Sciatic nerve (tissue), 2 donors: ENCODE measurements around the gene ACTR5. TPM values are rescaled to one million over a fixed set of nuclear protein-coding genes. Genes with fewer than 3 reads are reported as not detected.

Experiments
- ATAC-seq: fragments of 200-7000 bp; cut with Tn5 transposase; one replicate; pipeline ENCODE4 v1.9.1; 2020; ENCODE audit warnings: mild to moderate bottlenecking, moderate library complexity
- DNase-seq: peaks from one replicate; pipeline ENCODE4 v3.0.0-alpha.2; 2020; ENCODE audit warnings: low spot score
- intact Hi-C: fragments of 100-400 bp; cut with DNase I; formaldehyde crosslinking; loops from one replicate; pipeline ENCODE4 v1.14.2; 2022
- total RNA-seq: library from RNA; stranded (reverse); fragmentation: NEBNext Ultra II Directional; extraction: Animal tissue kit (Norgen Biotek cat#: 25700); gene quantifications from one replicate; pipeline ENCODE4 v1.2.1, GENCODE V29; 2021
- donor health status: DM: no; HTN: no; CAD: no.
- donor health status: DM: no; HTN: no; CAD: no.

Gene ACTR5
- total RNA-seq, 1 donor from 2014 or later, result 8.5 TPM

DNA sequence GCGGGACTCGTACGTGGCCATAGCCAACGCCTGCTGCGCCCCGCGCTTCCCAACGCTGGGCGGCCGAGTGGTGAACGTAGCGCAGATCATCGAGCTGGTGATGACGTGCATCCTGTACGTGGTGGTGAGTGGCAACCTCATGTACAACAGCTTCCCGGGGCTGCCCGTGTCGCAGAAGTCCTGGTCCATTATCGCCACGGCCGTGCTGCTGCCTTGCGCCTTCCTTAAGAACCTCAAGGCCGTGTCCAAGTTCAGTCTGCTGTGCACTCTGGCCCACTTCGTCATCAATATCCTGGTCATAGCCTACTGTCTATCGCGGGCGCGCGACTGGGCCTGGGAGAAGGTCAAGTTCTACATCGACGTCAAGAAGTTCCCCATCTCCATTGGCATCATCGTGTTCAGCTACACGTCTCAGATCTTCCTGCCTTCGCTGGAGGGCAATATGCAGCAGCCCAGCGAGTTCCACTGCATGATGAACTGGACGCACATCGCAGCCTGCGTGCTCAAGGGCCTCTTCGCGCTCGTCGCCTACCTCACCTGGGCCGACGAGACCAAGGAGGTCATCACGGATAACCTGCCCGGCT is 20.6 kb upstream of the ACTR5 start:
- DNase-seq, result no peak

DNA sequence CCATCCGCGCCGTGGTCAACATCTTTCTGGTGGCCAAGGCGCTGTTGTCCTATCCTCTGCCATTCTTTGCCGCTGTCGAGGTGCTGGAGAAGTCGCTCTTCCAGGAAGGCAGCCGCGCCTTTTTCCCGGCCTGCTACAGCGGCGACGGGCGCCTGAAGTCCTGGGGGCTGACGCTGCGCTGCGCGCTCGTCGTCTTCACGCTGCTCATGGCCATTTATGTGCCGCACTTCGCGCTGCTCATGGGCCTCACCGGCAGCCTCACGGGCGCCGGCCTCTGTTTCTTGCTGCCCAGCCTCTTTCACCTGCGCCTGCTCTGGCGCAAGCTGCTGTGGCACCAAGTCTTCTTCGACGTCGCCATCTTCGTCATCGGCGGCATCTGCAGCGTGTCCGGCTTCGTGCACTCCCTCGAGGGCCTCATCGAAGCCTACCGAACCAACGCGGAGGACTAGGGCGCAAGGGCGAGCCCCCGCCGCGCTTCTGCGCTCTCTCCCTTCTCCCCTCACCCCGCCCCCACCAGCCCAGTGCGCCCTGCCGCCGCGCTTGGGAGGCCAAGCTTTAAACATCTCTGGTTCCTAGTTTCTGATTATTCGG is 20.0 kb upstream of the ACTR5 start:
- ATAC-seq (no peak), DNase-seq (no peak)
- intact Hi-C loops, result no loop called here

More for the DNA sequence above, 20.6 kb upstream of the ACTR5 start:
- intact Hi-C loops, result no loop called here
- ATAC-seq, result no peak

DNA sequence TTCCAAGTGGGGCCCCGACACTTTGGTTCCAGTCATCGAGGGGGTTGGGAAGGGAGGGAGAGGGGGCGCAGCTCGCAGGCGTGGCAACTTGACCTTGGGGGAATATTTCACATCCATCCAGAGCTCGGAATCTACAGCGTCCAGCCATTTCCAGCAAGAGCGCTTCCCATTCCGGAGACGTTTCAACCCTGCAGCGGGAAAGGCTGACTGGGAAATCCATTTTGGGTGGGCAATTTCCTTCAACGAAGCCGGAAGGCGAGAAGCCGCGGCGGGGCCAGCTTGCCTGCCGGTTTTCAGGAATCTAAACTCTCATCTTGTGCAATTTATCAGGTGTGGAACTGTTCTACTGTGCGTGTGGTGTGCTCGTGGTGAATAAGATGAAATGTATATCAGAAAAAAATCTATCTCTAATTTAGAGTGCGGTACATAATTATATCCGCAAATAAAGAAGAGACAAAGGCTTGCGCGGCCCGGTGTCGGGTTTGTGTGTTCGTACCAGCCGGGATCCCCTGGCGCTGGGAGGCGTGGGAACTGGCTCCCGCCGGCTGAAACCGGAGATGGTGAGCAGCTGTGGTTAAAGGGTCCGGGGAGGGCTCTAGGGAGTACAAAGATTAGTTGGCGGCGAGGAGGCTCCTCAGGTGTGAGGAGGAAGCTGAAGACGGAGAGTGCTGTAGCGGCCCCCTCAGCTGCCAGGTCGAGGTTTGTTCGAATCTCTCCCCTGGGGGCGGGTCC is 19.2 kb upstream of the ACTR5 start:
- no peak for ATAC-seq
- intact Hi-C loops, result no loop called here
- DNase-seq, result no peak

DNA sequence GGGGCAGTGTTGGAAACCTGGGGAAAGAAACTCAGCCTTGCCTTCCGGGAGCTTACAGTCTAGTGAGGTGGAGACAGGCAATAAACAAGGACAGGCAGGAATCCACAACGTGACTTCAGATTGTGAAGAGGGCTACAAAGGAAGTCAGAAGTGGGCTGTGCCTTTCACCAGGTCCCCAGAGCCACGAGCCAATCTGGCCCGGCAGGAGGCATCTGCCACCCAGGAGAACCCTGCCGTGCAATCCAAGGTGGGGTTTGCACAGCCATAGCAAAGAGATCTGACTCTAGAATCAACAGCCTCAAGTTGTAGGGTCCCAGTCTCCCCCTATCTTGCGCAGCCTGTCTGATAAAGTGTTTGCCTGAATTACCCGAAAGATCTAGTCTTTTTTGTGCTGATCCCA is 18.5 kb upstream of the ACTR5 start:
- DNase-seq (no peak), ATAC-seq (no peak)
- intact Hi-C loops, result no loop called here

DNA sequence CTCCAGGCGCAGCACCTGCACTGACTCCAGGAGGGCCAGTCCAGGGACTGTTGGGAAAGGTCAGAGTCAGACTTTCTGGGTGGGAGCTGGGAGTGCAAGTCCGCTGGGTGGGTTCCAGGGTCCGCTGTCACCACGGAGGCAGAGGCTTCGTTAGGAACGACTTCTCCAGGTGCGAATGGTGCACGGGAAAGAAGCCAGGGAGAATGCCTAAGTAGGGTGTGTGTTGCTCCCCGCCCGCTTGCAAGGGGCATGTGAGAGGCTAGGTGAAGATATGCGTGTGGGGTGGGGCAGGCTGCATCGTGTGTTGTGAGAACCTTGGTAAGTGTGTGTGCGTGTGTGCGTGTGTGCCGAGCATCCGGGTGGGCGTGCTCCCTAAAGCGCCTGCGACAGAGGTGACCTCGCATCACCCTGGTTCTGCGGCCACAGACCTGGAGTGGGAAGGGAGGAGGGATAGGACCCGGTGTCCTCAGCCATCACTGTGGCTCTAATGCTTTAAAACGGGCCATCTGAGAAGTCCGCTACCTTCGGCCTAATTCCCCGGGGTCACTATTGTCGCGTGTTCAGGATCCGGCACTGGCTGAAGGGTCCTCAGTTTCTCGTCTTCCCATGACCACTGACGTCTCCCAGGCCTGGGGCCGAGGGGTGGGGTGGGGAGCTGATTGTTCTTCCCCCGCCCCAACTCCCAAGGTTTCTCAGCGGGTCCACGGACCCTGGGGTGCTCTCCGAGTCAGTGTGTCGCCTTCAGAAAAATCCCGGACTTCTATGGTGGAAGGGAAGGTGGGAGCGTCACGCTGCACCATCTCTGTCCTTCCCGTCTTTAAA is 17.9 kb upstream of the ACTR5 start:
- DNase-seq (no peak), ATAC-seq (no peak)
- intact Hi-C loops, result no loop called here

DNA sequence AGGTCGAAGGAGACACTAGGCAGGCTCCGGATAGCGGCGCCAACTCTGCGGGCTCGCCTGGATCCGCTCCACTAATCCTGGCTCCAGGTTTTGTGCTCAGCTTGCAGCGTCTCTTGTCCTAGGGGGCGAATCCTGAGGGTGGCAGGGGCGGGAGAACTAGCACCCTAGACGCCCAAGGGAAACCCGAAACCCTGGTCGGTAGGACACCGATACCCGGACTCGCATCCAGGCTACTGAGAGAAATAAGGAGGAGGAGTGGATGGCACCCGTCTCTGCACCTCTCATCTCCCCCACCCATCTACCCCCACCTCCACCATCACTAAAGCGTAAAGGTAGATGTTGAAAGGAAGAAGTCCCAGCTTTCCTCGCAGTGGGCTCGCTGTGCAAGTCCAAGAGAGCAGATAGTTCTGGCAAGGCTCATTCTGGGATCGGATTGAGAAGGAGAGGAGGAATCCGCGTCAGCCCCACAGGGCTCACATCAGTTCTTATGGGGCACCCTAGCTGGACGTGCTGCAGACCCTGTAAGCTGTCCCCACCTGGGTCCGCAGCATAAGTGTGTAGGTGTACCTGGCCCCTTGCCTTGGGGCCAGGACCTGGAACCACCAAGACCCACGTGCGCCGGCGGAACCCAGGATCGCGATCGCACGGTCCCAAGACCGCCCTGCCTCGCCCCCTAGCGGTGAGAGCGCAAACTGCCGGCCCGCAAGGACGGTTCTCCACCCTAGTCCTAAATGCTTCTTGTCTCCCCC is 17.1 kb upstream of the ACTR5 start:
- DNase-seq (peak; percentile 79), ATAC-seq (peak; percentile 78)
- intact Hi-C loops, result no loop called here

DNA sequence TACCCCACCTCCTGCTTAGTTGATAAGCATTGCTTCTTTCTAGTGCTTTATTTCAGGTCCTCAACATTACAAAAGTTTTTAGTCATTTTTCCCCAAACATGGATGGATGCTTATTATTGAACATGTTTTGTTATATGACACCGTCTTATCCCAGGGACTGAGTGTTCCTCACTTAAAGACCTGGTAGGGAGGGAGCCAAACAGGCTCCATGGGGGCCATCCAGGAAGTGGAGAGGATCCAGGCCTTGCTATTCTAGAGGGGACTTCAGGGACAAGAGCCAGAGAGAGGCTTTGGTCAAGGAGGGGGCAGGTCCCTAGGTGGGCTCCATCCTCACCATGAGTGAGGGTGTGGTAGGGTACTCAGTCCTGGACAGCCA is 16.5 kb upstream of the ACTR5 start:
- no peak for ATAC-seq
- DNase-seq, result no peak
- intact Hi-C loops, result no loop called here

DNA sequence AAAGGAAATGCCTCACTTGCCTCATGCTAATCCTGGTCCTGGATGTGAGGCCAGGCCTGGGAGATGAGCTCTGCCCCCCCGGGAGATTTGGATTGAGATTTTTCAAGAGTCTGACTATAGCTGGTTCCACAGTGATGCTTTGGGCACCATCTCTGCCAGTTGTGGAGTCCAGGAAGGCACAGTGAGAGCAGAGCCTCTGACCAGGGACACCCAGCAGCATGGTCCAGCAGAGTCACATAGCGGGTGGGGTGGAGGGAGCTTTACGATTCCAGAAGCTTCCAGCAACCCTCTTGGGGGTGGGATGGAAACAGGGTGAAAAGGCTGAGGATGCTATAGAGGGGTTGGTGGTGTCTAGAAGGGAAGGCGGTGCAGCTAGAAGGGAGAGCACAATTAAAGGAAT is 15.3 kb upstream of the ACTR5 start:
- ATAC-seq (no peak), DNase-seq (no peak)
- intact Hi-C loops, result no loop called here

DNA sequence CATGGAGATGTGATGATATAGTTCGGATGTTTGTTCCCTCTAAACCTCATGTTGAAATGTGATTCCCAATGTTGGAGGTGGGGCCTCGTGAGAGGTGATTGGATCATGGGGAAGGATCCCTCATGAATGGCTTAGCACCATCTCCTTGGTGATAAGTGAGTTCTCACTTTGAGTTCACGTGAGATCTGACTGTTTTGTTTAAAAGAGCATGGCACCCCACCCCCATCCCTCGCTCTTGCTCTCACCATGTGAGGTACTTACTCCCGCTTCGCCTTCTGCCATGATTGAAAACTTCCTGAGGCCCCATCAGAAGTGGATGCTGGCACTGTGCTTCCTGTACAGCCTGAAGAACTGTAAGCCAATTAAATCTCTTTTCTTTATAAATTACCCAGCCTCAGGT is 13.1 kb upstream of the ACTR5 start:
- intact Hi-C loops, result no loop called here
- DNase-seq (no peak), ATAC-seq (no peak)

DNA sequence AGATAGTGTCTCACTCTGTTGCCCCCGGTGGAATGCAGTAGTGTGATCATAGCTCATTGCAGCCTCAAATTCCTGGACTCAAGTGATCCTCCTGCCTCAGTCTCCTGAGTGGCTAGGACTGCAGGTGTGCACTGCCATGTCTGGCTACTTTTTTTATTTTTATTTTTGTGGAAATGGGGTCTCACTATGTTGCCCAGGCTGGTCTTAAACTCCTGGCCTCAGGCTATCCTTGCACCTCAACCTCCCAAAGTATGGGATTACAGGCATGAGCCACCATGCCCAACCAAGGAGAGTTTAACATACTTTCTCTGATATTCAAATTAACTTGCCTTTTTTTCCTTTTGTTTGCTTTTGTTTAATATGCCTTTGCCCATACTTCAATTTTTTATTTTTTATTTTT is 10.4 kb upstream of the ACTR5 start:
- no peak for ATAC-seq
- intact Hi-C loops, result no loop called here
- DNase-seq, result no peak

DNA sequence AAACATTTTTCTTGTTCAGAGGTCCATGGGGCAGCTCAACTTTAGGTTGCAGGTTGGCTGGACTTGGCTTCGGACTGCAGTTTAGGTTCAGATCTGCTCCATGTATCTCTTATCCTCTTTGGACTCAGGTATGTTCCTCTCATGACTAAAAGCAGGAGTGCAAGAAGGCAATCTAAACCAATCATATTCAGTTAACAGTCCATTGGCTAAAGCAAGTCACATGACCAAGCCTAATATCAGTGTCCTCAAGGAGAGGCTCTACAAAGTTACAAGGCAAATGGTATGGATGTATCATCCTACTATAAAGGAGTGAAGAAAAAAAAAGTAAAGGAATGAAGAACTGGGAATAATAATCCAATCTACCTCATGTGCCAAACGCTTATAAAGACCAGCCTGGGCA is 2.5 kb upstream of the ACTR5 start:
- intact Hi-C loops, result loop anchor here (10.0 kb wide), 1 partner anchor 101 kb away; no protein-coding TSS in a partner anchor
- no peak for DNase-seq
- no peak for ATAC-seq

DNA sequence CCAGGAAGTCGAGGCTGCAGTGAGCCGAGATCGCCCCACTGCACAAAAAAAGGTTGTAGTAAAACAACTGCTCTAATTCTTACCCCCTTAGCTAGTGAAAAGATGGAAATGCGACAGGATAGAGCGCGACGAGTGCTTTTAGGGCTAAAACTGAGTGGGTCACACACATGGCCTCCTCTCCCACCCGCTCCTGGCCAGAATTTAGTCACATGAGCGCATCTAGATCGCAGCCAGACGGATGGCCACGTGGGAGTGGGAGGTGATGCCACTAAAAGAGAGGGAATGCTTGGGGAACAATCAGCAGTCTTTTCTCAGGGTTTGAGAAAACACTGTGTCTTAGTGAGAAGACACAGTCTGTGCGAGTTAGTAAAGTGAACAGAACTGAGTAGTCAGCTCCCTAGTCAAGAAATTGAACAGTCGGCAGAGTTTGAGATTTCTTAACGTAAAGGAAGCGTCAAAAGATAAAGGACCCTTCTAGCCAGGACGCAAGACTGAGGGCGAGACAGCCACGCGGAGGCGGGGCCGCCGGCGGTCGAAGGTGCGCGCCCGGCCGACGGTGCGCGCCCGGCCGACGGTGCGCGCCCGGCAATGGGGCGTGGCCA is 664 bp upstream of the ACTR5 start:
- intact Hi-C loops, result loop anchor here (10.0 kb wide), 1 partner anchor 103 kb away; no protein-coding TSS in a partner anchor
- no peak for ATAC-seq
- DNase-seq, result no peak

DNA sequence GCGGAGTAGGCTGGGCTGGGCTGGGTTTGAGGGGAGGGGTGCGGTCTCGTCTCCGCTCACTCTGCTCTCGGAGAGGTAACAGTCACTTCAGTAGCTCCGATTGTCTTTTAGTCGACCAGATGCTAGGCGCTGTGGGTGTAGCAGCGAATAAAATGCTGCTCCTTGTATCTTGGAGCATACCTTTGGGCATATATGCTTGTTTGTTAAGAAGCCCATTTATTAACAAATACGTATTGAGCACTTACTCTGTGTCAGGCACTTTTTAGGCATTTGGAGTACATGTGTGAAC is 545 bp downstream of the ACTR5 start:
- no peak for ATAC-seq
- intact Hi-C loops, result loop anchor here (10.0 kb wide), 1 partner anchor 104 kb away; no protein-coding TSS in a partner anchor
- no peak for DNase-seq

DNA sequence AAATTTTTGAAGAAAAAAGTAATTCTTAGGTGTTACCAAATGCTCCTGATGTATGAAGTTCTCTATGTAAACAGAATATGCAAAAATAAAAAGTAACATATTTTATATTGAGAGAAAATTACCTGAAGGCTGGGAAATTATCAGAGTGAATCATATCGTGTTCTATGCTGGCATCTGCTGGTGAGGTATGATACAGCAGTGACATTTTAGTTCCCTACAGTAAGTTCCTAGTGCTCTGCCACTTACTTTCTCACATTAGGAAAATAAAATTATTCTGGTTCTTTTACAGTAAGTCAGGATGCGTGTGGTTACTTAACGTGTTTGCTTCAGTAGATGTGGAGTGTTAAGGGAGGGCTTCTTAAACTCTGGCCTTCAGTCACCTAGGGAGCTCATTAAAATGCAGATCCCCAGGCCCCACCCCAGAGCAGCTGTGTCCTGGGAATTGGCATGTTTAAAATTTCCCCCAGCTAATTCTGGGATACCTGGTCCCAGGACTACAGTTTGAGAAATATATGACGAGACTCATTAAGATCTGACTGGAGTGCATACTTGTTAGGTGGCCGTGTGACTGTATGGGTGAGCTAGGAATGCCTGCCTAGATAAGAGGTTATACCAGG is 3.2 kb downstream of the ACTR5 start:
- DNase-seq (no peak), ATAC-seq (no peak)
- intact Hi-C loops, result no loop called here

DNA sequence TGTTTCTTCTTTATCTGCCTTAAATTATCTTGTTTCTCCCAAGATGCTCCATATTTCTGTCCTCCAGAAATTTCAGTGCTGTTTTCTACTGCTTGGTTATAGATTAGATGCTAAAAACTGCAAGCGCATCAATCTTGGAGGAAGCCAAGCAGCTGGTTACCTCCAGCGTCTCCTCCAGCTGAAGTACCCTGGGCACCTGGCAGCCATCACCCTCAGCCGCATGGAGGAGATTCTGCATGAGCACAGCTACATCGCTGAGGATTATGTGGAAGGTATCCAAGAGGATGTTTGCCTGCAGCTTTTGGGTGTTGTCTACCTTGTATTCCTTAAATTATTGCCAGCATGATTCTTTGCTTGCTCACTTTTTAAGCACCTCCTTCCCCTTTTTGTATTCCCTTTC is 3.8 kb downstream of the ACTR5 start:
- ATAC-seq (no peak), DNase-seq (no peak)
- intact Hi-C loops, result no loop called here

DNA sequence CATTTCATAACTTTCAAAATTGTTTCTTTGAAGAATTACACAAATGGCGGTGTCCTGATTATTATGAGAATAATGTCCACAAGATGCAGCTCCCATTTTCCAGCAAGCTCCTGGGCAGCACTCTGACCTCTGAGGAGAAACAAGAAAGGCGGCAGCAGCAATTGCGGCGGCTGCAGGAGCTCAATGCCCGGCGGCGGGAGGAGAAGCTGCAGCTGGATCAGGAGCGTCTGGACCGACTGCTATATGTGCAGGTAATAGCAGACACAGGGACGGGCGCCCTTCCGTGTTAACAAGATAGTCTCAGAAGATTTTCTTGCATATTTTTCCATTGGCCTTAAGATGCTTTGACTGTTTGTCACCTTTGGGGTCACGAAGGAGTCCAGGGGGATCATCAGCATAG is 6.7 kb downstream of the ACTR5 start:
- DNase-seq (no peak), ATAC-seq (no peak)
- intact Hi-C loops, result no loop called here

DNA sequence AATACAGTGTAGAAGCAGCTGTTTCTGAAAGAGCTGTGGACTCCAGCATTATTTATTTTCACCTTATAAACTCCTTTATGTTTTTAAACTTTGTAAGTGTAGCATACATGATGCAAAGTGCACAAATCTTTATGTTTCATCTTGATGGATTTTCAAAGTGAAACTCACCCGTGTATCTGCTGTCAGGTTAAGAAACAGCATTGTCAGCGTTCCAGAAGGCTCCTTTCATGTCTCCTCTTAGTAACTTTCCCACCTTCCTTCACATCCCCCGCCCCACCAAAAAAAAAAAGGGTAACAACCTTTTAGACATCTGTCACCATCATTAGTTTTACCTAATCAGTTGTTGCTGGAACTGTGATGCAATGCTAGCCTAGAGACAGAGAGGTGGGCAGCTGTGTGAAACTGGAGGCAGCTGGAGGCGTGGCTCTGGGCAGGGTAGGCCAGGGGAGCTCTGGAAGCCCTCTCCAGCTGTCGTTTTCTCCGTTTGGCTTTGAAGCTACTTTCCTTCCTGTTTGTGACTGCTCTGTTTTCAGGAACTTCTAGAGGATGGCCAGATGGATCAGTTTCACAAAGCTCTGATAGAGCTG is 7.2 kb downstream of the ACTR5 start:
- ATAC-seq (no peak), DNase-seq (no peak)
- intact Hi-C loops, result no loop called here

DNA sequence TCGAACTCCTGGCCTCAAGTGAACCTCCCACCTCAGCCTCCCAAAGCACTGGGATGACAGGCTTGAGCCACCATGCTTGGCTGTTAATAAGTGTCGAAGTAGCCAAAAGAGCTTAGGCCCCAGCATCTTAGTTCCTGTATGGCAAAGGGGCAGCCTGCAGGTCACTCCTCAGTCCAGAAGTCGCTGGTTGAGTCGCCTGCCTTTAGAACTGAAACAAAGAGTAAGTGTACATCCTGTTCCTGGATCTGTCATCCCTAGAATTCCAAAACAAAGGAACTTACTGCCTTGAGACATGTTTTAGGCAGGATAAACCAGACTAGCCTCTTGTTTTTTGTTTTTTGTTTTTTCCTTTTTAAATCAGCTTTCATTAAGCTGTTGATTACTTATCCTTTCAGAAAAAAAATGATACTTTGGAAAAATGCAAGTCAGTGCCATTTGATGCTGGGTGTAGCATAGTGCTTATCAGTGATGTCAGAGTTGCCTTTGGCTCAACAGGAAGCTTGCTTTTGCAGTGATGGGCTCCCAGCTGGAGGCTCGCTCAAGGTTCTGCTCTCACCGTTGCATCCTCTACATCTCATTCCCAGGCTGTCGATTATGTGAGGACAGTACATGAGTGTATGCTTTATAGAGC is 9.0 kb downstream of the ACTR5 start:
- intact Hi-C loops, result no loop called here
- DNase-seq (no peak), ATAC-seq (no peak)
